IPS DF 19.7 (cell line): ENCODE data around the gene ATP2B1.
"Not testable (repeated sequence)": the region's sequence is repeated elsewhere in the genome, so short reads cannot be mapped to it uniquely, and the experiment has no call there.

Source experiments
- DNase-seq: peaks from one replicate; pipeline ENCODE4 v3.0.0-alpha.2; 2013; ENCODE audit warnings: low read depth, low spot score

The ATP2B1 gene

GRCh38 chr12:89708565-89709156, at the start of gene ATP2B1:
ATP2B1 (minus strand) TSS chr12:89708838; CDS start chr12:89655886, 52,952 bp downstream.
- DNase-seq = no peak

GRCh38 chr12:89757987-89758386, 49.3 kb upstream of the ATP2B1 start:
- not testable (repeated sequence) for DNase-seq

GRCh38 chr12:89756585-89757398, 48.2 kb upstream of the ATP2B1 start:
- no peak for DNase-seq

GRCh38 chr12:89756194-89756584, 47.6 kb upstream of the ATP2B1 start:
- DNase-seq = no peak

GRCh38 chr12:89753997-89754396, 45.4 kb upstream of the ATP2B1 start:
- no peak for DNase-seq

GRCh38 chr12:89752341-89752740, 43.7 kb upstream of the ATP2B1 start:
- no peak for DNase-seq

GRCh38 chr12:89750389-89751351, 42.0 kb upstream of the ATP2B1 start:
- no peak for DNase-seq

- DNase-seq = no peak
These were observed 40.2 kb upstream of the ATP2B1 start for GRCh38 chr12:89748791-89749190.

- DNase-seq = no peak
These were observed 36.6 kb upstream of the ATP2B1 start for GRCh38 chr12:89745286-89745685.

- no peak for DNase-seq
These were observed 33.8 kb upstream of the ATP2B1 start for GRCh38 chr12:89742337-89743022.

- DNase-seq = no peak
These were observed 32.3 kb upstream of the ATP2B1 start for GRCh38 chr12:89740943-89741342.

- DNase-seq = no peak
These were observed 28.4 kb upstream of the ATP2B1 start for GRCh38 chr12:89736995-89737394.

- DNase-seq = no peak
These were observed 25.1 kb upstream of the ATP2B1 start for GRCh38 chr12:89733579-89734201.

- DNase-seq = no peak
These were observed 23.9 kb upstream of the ATP2B1 start for GRCh38 chr12:89732522-89732921.

- DNase-seq = no peak
These were observed 23.0 kb upstream of the ATP2B1 start for GRCh38 chr12:89731614-89732013.

- no peak for DNase-seq
These were observed 22.5 kb upstream of the ATP2B1 start for GRCh38 chr12:89731089-89731488.

GRCh38 chr12:89729946-89730459, 21.4 kb upstream of the ATP2B1 start:
- no peak for DNase-seq

- no peak for DNase-seq
These were observed 14.6 kb upstream of the ATP2B1 start for GRCh38 chr12:89723276-89723675.

GRCh38 chr12:89721291-89721987, 12.8 kb upstream of the ATP2B1 start:
- DNase-seq = no peak
